ENCODE measurements around the gene NTM. TPM values are rescaled to one million over a fixed set of nuclear protein-coding genes. Genes with fewer than 3 reads are reported as not detected.

The NTM gene
- total RNA-seq, 1 experiment from 2014 or later = 2.7 TPM

- no peak for DNase-seq
- Histone ChIP-seq H3K4me3 (ENCODE audit: insufficient read depth, low read depth, low read length) (no peak overlapping the region), H3K36me3 (replicated peaks; ENCODE audit: control insufficient read depth, insufficient read depth, low read length) (no peaks in the 10 kb centered on the region), H3K27me3 (ENCODE audit: control insufficient read depth, insufficient read depth, low read length) (no peaks in the 10 kb centered on the region)
Measured at GRCh38 chr11:131824771-131825170, 454.4 kb downstream of the NTM start.

- no peak for DNase-seq
- no peak overlapping the region for H3K4me3 ChIP-seq (ENCODE audit: insufficient read depth, low read depth, low read length)
- no peaks in the 10 kb centered on the region for H3K27me3 ChIP-seq (ENCODE audit: control insufficient read depth, insufficient read depth, low read length)
- H3K36me3 ChIP-seq (replicated peaks; ENCODE audit: control insufficient read depth, insufficient read depth, low read length) = no peaks in the 10 kb centered on the region
Measured at GRCh38 chr11:131827430-131827829, 457.0 kb downstream of the NTM start.

- H3K27me3 ChIP-seq (ENCODE audit: control insufficient read depth, insufficient read depth, low read length) = no peaks in the 10 kb centered on the region
- H3K4me3 ChIP-seq (ENCODE audit: insufficient read depth, low read depth, low read length) = no peak overlapping the region
- DNase-seq = no peak
- no peaks in the 10 kb centered on the region for H3K36me3 ChIP-seq (replicated peaks; ENCODE audit: control insufficient read depth, insufficient read depth, low read length)
Measured at GRCh38 chr11:131829725-131830124, 459.3 kb downstream of the NTM start.

- H3K36me3 ChIP-seq (replicated peaks; ENCODE audit: control insufficient read depth, insufficient read depth, low read length) = no peaks in the 10 kb centered on the region
- DNase-seq = no peak
- no peaks in the 10 kb centered on the region for H3K27me3 ChIP-seq (ENCODE audit: control insufficient read depth, insufficient read depth, low read length)
- no peak overlapping the region for H3K4me3 ChIP-seq (ENCODE audit: insufficient read depth, low read depth, low read length)
Measured at GRCh38 chr11:131832079-131832478, 461.7 kb downstream of the NTM start.

- no peak for DNase-seq
- no peaks in the 10 kb centered on the region for H3K27me3 ChIP-seq (ENCODE audit: control insufficient read depth, insufficient read depth, low read length)
- H3K36me3 ChIP-seq (replicated peaks; ENCODE audit: control insufficient read depth, insufficient read depth, low read length) = no peaks in the 10 kb centered on the region
- H3K4me3 ChIP-seq (ENCODE audit: insufficient read depth, low read depth, low read length) = no peak overlapping the region
Measured at GRCh38 chr11:131833366-131833765, 463.0 kb downstream of the NTM start.

- DNase-seq = no peak
- no peaks in the 10 kb centered on the region for H3K36me3 ChIP-seq (replicated peaks; ENCODE audit: control insufficient read depth, insufficient read depth, low read length)
Measured at GRCh38 chr11:131837562-131837961, 467.1 kb downstream of the NTM start.

DNA sequence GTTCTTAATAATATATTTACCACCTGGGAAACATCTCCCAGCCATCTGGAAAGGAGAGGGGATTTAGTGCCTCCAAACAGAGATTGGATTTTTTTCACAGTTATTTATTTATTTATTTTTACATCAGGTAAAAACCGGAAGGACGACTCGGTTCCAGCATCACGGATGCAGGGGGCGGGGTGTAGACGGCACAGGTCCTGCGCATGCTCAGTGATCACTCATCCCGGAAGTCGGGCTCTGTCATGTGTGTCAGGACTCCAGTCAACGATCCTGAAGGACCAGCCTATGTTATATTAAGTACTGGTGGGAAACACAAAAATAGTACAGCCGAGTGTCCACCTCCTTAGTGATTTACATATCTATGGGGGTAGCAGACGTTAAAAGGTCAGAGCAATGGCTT lies 467.6 kb downstream of the NTM start:
- Histone ChIP-seq H3K27me3 (ENCODE audit: control insufficient read depth, insufficient read depth, low read length) (no peaks in the 10 kb centered on the region), H3K4me3 (ENCODE audit: insufficient read depth, low read depth, low read length) (no peak overlapping the region), H3K36me3 (replicated peaks; ENCODE audit: control insufficient read depth, insufficient read depth, low read length) (no peaks in the 10 kb centered on the region)
- DNase-seq = no peak

More at GRCh38 chr11:131837562-131837961, 467.1 kb downstream of the NTM start:
- Histone ChIP-seq H3K4me3 (ENCODE audit: insufficient read depth, low read depth, low read length) (no peak overlapping the region), H3K27me3 (ENCODE audit: control insufficient read depth, insufficient read depth, low read length) (no peaks in the 10 kb centered on the region)

DNA sequence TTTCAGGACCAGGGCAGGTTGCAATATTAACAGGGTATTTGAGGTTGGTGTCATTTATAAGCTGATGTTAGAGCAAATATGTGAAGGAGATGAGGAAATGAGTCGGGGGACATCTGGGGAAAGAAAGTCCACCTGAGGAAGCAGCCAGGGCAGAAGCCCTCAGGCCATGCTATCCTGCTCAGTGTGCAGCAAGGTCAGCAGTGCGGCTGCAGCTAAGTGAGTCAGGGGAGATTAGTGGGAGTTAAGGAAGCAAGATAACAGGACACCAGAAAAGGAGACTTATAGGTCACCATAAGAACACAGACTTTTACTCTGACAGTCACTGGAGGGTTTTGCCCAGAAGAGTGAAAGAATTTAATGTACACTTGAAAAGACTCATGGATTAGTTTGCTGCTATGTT lies 468.9 kb downstream of the NTM start:
- no peak for DNase-seq
- no peaks in the 10 kb centered on the region for H3K27me3 ChIP-seq (ENCODE audit: control insufficient read depth, insufficient read depth, low read length)

GRCh38 chr11:131840545-131840944 lies 470.1 kb downstream of the NTM start:
- H3K36me3 ChIP-seq (replicated peaks; ENCODE audit: control insufficient read depth, insufficient read depth, low read length) = no peaks in the 10 kb centered on the region
- DNase-seq = no peak
- H3K27me3 ChIP-seq (ENCODE audit: control insufficient read depth, insufficient read depth, low read length) = no peaks in the 10 kb centered on the region
- no peak overlapping the region for H3K4me3 ChIP-seq (ENCODE audit: insufficient read depth, low read depth, low read length)

More for the DNA sequence above, 468.9 kb downstream of the NTM start:
- H3K4me3 ChIP-seq (ENCODE audit: insufficient read depth, low read depth, low read length) = no peak overlapping the region
- no peaks in the 10 kb centered on the region for H3K36me3 ChIP-seq (replicated peaks; ENCODE audit: control insufficient read depth, insufficient read depth, low read length)

DNA sequence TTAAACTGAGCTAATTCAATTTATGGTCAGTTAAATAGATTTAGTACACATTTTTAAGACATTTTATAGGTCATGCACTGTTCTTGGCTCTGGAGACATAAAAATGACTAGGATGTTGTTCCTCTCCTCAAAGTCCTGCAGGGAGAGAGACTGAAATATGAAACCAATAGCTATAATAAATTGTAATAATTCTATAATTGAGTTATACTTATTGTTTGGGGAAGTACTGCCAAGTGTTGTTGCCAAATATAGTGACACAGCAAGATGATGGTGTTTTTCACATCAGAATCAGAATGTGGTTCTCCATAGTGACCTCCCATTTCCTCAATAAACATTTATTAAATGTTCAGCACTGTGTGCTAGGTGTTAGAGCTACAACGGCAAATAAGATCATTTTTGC lies 470.6 kb downstream of the NTM start:
- H3K27me3 ChIP-seq (ENCODE audit: control insufficient read depth, insufficient read depth, low read length) = no peaks in the 10 kb centered on the region
- DNase-seq = no peak
- no peaks in the 10 kb centered on the region for H3K36me3 ChIP-seq (replicated peaks; ENCODE audit: control insufficient read depth, insufficient read depth, low read length)
- no peak overlapping the region for H3K4me3 ChIP-seq (ENCODE audit: insufficient read depth, low read depth, low read length)

DNA sequence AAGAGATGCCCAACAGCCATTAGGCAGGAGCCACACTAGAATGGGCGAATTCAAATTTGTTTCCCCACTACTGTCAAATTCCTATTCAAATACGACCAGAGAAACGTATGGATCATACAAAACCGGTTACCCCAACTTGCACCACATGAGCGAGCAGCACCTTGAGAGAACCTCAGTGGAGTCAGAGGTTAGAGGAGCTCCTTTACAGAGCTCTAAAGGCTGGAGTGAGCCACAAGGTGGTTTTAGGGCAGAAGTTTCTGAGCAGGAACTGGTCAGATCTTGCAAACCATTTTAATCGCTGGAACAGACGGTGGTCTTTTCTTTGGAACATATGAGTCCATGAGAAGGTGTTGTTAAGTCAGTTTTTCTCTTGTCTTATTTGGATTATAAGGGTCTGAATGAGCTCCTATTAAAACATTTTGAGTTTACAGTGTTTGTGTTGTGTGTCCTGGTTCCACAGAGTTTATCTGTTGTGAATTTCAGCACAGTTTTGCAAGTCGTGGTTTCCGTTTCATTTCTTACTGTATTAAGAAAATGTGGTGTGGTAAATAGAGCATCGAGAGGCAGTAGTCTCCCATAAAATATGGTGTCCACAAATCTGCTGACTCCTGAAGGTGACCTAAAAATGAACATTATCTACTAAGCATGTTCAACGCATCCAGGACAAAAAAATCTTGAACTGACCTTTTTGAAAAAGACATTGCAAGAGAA lies 471.7 kb downstream of the NTM start:
- no peak for DNase-seq
- Histone ChIP-seq H3K27me3 (ENCODE audit: control insufficient read depth, insufficient read depth, low read length) (no peaks in the 10 kb centered on the region), H3K4me3 (ENCODE audit: insufficient read depth, low read depth, low read length) (no peak overlapping the region), H3K36me3 (replicated peaks; ENCODE audit: control insufficient read depth, insufficient read depth, low read length) (no peaks in the 10 kb centered on the region)

DNA sequence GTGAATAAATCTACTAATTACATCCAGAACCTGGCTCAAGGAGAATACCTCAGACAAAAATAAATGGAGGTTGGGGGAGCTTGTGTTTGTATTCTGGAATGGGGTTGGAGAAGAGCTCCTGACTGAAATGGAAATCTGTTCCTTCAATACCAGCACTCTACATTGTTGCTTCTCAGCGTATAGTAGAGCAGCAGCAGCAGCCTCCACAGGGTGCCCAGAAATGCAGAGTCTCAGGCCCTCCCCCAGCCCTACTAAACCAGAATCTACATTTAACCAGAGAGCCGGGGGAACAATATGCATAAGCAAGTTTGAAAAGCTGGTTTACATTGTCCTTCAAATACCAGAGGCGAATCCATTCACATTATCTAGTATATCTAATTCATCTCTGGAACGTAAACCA lies 474.8 kb downstream of the NTM start:
- peak; percentile 44 for DNase-seq
- no peaks in the 10 kb centered on the region for H3K36me3 ChIP-seq (replicated peaks; ENCODE audit: control insufficient read depth, insufficient read depth, low read length)
- H3K27me3 ChIP-seq (ENCODE audit: control insufficient read depth, insufficient read depth, low read length) = no peaks in the 10 kb centered on the region
- H3K4me3 ChIP-seq (ENCODE audit: insufficient read depth, low read depth, low read length) = no peak overlapping the region

- Histone ChIP-seq H3K36me3 (replicated peaks; ENCODE audit: control insufficient read depth, insufficient read depth, low read length) (no peaks in the 10 kb centered on the region), H3K27me3 (ENCODE audit: control insufficient read depth, insufficient read depth, low read length) (no peaks in the 10 kb centered on the region), H3K4me3 (ENCODE audit: insufficient read depth, low read depth, low read length) (no peak overlapping the region)
- DNase-seq = no peak
Measured at GRCh38 chr11:131849485-131849884, 479.1 kb downstream of the NTM start.

- no peak overlapping the region for H3K4me3 ChIP-seq (ENCODE audit: insufficient read depth, low read depth, low read length)
- H3K27me3 ChIP-seq (ENCODE audit: control insufficient read depth, insufficient read depth, low read length) = no peaks in the 10 kb centered on the region
- no peaks in the 10 kb centered on the region for H3K36me3 ChIP-seq (replicated peaks; ENCODE audit: control insufficient read depth, insufficient read depth, low read length)
- DNase-seq = no peak
Measured at GRCh38 chr11:131850507-131850906, 480.1 kb downstream of the NTM start.

GRCh38 chr11:131851964-131852755 lies 481.7 kb downstream of the NTM start:
- Histone ChIP-seq H3K36me3 (replicated peaks; ENCODE audit: control insufficient read depth, insufficient read depth, low read length) (no peaks in the 10 kb centered on the region), H3K4me3 (ENCODE audit: insufficient read depth, low read depth, low read length) (no peak overlapping the region), H3K27me3 (ENCODE audit: control insufficient read depth, insufficient read depth, low read length) (no peaks in the 10 kb centered on the region)
- DNase-seq = no peak
